Activated CD8-positive, alpha-beta memory T cell treated with anti-CD3 and anti-CD28 coated beads for 36 hours (primary cell): ENCODE measurements around the gene FBXO44. TPM values are rescaled to one million over a fixed set of nuclear protein-coding genes. Genes with fewer than 3 reads are reported as not detected.

ENCODE experiments used
- CTCF ChIA-PET: fragments of 350-600 bp; sonication (Branson Sonifier 250); formaldehyde crosslinking; loops from one replicate; lab custom pipeline; 2021; ENCODE audit warnings: antibody characterized with exemption; lab: Charles Lee
- POLR2A ChIA-PET: fragments of 350-600 bp; sonication (Branson Sonifier 250); formaldehyde crosslinking; loops from one replicate; lab custom pipeline; 2021; ENCODE audit warnings: antibody characterized with exemption; lab: Charles Lee
- total RNA-seq, 2 experiments: library from RNA; stranded (reverse); gene quantifications; one replicate each; pipeline ENCODE4 v1.2.3, GENCODE V29; 2021

Gene FBXO44
- total RNA-seq, 2 experiments from 2014 or later: 15.5 to 15.7 TPM

DNA sequence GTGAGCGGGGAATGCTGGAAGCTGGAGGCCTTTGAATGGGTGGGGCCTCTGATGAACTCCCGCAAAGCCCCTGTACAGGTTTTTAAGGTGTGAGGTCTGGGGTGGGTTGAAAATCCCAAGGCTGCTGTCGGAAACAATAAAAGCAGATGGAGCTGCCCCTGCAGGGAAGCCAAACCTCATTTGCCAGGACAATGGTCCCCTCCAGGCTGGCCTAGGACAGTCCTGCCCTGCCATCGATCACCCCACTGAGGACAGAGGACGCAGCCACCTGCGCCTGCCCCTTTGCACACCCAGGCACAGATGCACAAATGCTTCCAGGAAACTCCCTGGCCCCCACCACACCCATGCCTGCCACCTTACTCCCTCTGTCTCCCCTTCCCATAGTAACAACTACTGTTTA, 41.2 kb downstream of the FBXO44 start:
- ChIA-PET POLR2A (no interaction called here), CTCF (interaction anchor here (1.3 kb wide), 1 partner anchor 24 kb away, joined by 3 read pairs; no protein-coding TSS in a partner anchor)

- ChIA-PET POLR2A (interaction anchor here (0.7 kb wide), 1 partner anchor 281 kb away, joined by 4 read pairs; no protein-coding TSS in a partner anchor), CTCF (interaction anchor here (0.6 to 1.2 kb wide), 2 partner anchors 52 to 657 kb away, joined by 3 read pairs; no protein-coding TSS in a partner anchor)
Measured at GRCh38 chr1:11697188-11697892, 42.7 kb downstream of the FBXO44 start.

GRCh38 chr1:11697893-11698210, 43.2 kb downstream of the FBXO44 start:
- CTCF ChIA-PET: interaction anchor here (1.2 kb wide), 1 partner anchor 52 kb away, joined by 3 read pairs; no protein-coding TSS in a partner anchor
- POLR2A ChIA-PET: no interaction called here

- ChIA-PET CTCF (interaction anchor here (1.0 to 1.2 kb wide), 2 partner anchors 12 to 19 kb away, joined by 3 read pairs; no protein-coding TSS in a partner anchor), POLR2A (no interaction called here)
Measured at GRCh38 chr1:11700601-11701467, 46.2 kb downstream of the FBXO44 start.

- CTCF ChIA-PET: no interaction called here
- POLR2A ChIA-PET: no interaction called here
Measured at GRCh38 chr1:11701551-11701961, 46.9 kb downstream of the FBXO44 start.

- ChIA-PET CTCF (no interaction called here), POLR2A (no interaction called here)
Measured at GRCh38 chr1:11701981-11702803, 47.5 kb downstream of the FBXO44 start.

DNA sequence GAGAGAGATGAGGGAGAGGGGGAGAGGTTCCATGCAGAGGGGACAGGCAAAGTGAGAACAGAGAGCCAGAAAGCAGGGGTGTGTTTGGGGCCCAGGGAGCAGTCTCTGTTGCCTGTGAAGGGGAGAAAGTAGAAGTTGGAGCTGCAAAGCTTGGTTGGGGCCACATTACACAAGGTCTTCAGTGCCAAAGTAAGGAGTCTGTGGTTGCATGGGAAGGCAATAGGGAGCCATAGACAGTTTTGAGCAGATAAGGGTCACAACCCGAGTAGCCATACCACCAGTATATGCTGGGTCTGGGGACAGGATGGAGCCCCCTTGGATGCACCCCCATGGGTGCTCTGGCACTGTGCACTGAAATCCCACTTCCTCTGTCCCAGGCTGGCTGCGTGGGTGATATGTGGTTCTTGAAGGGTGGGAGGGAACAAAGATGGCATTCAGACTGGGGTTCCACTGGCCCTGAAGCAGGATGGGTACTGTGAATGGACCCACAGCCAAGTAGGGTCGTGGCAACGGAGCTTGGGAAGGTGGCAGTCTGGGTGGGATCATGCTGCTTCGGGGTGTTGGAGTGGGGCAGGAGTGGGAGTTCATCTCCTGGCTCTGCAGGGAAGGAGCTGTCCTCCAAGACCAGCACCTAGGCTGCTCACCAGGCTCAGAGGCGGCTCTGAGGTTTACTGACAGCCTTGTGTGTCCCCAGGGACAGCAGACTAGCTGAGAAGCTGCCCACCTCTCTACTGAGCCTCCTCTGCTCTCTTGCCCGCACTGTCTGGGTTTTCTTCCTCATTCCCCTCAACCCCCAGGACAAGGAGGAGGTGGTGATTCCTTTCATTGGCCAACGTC, 48.9 kb downstream of the FBXO44 start:
- CTCF ChIA-PET: no interaction called here
- POLR2A ChIA-PET: no interaction called here

DNA sequence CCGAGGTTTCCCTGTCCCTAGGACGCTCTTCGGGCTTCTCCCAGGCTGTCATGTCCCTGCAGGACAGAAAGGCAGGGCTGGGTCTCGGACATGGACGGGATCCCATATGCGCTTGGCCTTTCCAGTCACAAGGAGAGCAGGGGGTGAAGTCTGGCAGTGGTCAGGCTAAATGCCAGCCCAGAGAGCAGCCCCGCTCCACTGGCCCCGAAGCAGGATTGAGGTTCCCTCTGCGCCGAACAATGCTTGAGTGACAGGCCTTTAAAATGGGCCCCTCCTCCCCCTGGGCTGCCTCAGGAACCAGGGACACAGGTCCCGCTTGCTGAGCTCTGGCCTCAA, 49.5 kb downstream of the FBXO44 start:
- CTCF ChIA-PET: no interaction called here

DNA sequence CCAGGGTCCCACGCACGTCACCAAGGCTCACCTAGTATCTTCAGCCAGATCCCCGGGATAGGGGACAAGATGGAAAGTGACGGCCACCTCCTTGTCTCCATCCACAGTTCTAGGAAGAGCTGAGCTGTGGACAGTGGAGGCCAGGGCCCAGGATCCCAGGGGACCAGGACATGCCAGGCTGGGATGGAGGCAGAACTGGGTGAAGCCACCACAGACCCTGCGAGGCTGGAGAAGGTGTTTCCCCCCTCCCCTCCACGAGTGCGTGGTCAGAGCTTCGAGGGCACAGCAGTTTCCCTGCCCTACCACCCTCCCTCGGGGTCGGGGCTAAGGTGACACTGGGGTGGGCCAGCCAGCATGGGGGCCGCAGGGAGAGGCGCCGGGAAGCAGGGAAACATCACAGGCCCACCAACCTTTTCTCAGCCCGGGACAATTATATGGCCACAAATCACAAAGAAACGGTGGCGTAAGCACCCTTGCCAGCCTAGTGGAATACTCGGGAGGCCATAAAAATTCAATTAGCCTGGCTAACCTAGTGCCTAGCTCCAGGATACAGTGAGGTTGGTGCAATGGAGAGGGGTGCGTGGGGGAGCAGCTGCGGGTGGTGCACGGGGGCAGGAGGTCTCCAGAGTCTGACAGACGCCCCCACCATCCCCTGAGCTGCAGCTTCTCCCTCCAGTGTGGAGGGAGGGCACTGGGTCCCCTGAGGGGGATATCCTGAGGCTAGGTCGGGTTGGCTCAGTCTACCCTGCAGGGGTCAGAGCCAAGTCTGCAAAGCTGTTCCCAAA, 50.2 kb downstream of the FBXO44 start:
- ChIA-PET POLR2A (no interaction called here), CTCF (interaction anchor here (1.1 kb wide), 1 partner anchor 58 kb away, joined by 3 read pairs; no protein-coding TSS in a partner anchor)

More for the DNA sequence above, 49.5 kb downstream of the FBXO44 start:
- POLR2A ChIA-PET: no interaction called here

- POLR2A ChIA-PET: no interaction called here
- CTCF ChIA-PET: interaction anchor here (0.6 to 1.1 kb wide), 2 partner anchors 59 to 141 kb away, joined by 3 read pairs; no protein-coding TSS in a partner anchor
Measured at GRCh38 chr1:11705596-11705995, 50.9 kb downstream of the FBXO44 start.

DNA sequence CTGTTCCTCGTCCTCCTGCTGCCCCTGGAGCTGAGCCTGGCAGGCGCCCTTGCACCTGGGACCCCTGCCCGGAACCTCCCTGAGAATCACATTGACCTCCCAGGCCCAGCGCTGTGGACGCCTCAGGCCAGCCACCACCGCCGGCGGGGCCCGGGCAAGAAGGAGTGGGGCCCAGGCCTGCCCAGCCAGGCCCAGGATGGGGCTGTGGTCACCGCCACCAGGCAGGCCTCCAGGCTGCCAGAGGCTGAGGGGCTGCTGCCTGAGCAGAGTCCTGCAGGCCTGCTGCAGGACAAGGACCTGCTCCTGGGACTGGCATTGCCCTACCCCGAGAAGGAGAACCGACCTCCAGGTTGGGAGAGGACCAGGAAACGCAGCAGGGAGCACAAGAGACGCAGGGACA, 51.6 kb downstream of the FBXO44 start:
- POLR2A ChIA-PET: no interaction called here
- CTCF ChIA-PET: interaction anchor here (0.6 kb wide), 1 partner anchor 28 kb away, joined by 4 read pairs; no protein-coding TSS in a partner anchor

DNA sequence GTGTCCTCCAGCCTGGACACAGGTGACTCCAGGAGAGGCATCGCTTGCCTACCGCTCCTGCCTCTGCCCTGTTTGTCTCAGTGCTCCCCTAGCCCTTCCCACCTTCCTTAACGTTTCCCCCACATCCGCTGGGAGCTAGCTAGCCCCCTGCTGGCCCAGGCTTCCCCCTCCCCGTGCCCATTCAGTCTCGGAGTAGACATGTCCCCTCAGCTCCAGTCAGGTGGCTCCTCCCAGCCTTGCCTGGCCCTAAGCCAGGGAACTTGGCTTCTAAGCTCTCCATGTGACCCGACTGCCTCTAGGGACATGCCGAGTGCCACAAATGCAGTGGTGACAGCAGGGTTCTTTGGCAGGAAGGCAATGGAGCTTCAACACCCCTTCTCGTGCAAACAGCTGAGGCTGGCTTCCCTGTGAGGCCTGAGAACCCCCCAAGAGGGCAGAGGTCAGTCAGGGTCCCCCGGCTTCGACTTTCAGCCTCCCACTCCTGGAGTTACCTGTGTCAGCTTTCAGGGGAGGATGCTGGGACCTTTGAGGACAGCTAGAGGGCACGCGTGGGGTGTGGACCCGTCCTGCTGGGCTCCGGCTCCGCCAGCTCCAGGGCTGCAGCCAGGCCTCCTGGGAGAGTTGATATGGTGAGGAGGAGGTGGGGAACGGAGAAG, 53.1 kb downstream of the FBXO44 start:
- POLR2A ChIA-PET: no interaction called here

GRCh38 chr1:11708554-11709350, 54.1 kb downstream of the FBXO44 start:
- CTCF ChIA-PET: interaction anchor here (2.2 kb wide), 1 partner anchor 11 kb away, joined by 9 read pairs; no protein-coding TSS in a partner anchor

More for the DNA sequence above, 53.1 kb downstream of the FBXO44 start:
- CTCF ChIA-PET: interaction anchor here (2.2 kb wide), 1 partner anchor 12 kb away, joined by 9 read pairs; no protein-coding TSS in a partner anchor

DNA sequence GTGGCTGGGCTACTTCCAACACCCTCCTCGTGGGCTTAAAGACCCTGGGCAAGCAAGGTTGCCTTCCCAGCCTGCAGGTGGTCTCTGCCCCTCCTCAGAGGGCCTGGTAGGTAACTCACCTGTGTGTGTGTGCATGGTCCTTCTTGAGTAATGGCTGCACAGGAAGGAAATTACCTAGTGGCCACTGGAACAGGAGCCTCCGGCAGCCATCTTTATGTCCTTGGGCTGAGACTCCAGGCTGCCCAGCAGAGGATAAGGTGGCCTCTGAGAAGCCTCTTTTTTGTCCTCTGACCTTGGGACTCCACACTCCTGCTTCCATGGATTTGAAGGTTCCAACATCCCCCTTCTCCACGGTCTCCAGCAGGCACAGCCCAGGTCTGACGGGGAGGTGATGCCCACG, 56.8 kb downstream of the FBXO44 start:
- POLR2A ChIA-PET: no interaction called here
- CTCF ChIA-PET: interaction anchor here (0.6 to 1.2 kb wide), 4 partner anchors 8 to 450 kb away, joined by 3 read pairs; no protein-coding TSS in a partner anchor

More at GRCh38 chr1:11708554-11709350, 54.1 kb downstream of the FBXO44 start:
- POLR2A ChIA-PET: no interaction called here

GRCh38 chr1:11712285-11712684, 57.6 kb downstream of the FBXO44 start:
- POLR2A ChIA-PET: no interaction called here
- CTCF ChIA-PET: no interaction called here
